Measurements from ENCODE around the gene S100A14.
"Not testable (repeated sequence)": the region's sequence is repeated elsewhere in the genome, so short reads cannot be mapped to it uniquely, and the experiment has no call there.

The S100A14 gene

DNA sequence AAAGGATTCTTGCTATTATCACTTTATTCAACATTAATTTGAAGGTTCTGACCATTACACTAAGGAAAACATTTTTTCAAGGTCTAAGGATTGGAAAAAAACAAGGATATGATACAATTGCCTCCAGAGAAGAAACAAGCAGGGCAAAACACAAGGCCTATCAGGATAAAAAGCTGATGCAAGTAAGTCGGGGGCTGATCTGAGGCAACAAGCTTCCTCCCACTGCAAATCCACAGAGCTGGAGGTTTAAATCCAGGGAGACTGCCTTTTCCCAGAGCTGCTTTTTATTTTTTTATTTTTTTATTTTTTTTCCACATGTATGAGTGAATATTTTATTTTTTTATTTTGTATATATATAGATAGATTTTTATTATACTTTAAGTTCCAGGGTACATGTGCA is 31.1 kb downstream of the S100A14 start:
- no peak for DNase-seq

DNA sequence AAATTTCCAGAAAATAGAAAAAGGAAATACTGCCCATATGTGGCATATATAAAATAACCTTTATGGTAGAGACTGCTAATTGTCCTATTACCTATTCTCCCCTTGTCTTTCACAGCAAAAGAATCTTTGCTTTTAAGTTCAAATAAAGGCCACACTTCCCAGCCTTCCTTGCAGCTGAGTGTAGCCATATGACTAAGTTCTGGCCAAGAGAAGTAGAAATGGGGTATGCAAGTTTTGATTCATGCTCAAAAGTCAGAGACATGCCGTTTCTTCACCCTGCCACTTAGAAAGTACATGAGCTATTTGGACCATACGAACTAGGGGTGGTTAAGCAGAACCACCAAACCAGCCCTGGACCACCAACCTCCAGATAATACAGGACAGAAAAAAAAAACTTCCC is 32.1 kb downstream of the S100A14 start:
- peak; percentile 22 for DNase-seq

DNA sequence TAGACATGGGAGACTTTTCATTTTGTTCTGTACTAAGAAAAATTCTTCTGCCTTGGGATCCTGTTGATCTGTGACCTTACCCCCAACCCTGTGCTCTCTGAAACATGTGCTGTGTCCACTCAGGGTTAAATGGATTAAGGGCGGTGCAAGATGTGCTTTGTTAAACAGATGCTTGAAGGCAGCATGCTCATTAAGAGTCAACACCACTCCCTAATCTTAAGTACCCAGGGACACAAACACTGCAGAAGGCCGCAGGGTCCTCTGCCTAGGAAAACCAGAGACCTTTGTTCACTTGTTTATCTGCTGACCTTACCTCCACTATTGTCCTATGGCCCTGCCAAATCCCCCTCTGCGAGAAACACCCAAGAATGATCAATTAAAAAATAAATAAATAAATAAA is 32.6 kb downstream of the S100A14 start:
- not testable (repeated sequence) for DNase-seq

DNA sequence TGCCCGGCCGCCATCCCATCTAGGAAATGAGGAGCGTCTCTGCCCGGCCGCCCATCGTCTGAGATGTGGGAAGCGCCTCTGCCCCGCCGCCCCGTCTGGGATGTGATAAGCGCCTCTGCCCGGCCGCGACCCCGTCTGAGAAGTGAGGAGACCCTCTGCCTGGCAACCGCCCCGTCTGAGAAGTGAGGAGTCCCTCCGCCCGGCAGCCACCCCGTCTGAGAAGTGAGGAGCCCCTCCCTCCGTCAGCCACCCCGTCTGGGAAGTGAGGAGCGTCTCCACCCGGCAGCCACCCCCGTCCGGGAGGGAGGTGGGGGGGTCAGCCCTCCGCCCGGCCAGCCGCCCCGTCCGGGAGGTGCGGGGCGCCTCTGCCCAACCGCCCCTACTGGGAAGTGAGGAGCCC is 33.3 kb downstream of the S100A14 start:
- DNase-seq: not testable (repeated sequence)

DNA sequence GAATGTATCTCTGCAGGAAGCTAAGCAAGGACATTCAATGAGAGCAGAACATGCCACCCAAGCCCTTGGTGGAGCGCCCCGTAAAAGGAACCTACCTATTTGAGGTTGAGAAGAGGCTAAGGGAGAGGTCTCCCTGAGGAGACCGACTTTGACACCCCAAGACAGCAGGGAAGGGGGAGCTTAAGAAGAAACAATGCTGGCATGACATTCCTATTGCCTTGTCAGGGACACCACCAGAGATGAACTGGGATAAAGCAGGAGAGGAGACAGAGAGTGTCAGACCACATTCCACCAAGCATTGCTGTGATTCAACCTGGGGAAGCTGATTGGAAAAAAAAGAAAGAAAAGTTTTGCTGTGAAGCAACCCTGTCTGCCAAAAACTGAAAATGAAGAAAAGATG is 37.2 kb downstream of the S100A14 start:
- DNase-seq: peak; percentile 39

DNA sequence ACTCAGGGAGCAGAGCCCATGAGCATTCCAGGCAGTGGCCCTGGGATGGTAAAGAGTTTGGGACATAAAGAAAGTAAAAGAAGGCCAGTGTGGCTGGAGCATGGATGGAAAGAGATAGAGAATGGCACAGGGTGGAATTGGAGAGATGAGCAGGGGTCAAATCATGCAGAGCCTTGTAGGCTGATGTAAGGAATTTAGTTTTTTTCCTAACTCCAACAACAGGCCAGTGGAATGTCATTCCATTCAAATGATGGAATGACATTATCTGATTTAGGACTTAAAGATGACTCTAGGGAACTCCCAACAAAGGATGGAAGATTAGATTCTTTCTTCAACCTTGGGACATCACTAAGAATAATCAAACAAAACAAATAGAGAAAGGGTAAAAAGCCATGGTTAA is 37.6 kb downstream of the S100A14 start:
- peak; percentile 75 for DNase-seq

DNA sequence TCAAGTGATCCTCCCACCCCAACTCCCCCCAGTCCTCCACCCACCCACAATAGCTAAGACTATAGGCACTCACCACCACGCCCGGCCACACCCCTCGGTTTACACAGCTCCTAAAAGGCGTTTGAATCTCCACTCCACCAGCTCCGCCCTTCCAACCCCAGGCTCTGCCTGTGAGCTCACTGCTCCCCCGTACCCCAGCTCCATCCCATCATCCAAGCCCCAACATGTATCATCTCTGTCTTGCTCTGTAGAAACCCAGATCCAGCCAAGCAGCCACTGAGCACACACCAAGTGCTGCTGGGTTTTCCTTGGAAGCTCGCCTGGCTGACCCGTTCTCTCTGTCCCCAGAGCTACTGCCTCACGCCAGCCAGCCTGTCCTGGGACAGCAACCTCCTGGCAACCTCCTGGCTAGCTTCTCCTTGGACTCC is 38.5 kb downstream of the S100A14 start:
- DNase-seq: no peak

DNA sequence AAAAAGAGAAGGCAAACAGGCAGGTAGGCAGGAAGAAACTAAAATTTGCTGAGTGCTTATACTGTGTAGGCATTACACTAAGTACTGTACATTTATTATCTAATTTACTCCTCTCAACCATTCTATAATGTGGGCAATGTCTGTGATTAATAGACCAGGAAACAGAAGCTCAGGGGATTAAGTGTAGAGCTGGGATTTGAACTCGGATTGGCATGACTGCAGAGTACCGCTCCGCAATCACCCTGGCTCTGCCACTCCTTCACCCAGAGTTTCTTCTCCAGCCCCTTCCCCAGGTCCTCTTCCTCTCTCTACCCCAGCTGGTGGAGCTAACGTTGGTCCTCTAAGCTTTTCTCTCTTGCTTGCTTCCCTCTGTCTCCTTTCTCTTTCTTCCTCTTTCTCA is 39.0 kb downstream of the S100A14 start:
- DNase-seq: no peak

DNA sequence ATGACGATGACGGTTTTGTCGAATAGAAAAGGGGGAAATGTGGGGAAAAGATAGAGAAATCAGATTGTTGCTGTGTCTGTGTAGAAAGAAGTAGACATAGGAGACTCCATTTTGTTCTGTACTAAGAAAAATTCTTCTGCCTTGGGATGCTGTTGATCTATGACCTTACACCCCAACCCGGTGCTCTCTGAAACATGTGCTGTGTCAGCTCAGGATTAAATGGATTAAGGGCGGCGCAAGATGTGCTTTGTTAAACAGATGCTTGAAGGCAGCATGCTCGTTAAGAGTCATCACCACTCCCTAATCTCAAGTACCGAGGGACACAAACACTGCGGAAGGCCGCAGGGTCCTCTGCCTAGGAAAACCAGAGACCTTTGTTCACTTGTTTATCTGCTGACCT is 40.6 kb downstream of the S100A14 start:
- not testable (repeated sequence) for DNase-seq

DNA sequence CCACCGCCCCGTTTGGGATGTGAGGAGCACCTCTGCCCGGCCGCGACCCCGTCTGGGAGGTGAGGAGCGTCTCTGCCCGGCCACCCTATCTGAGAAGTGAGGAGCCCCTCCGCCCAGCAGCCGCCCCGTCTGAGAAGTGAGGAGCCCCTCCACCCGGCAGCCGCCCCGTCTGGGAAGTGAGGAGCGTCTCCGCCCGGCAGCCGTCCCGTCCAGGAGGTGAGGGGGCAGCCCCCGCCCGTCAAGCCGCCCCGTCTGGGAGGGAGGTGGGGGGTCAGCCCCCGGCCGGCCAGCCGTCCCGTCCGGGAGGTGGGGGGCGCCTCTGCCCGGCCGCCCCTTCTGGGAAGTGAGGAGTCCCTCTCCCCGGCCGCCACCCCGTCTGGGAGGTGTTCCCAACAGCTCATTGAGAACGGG is 41.0 kb downstream of the S100A14 start:
- not testable (repeated sequence) for DNase-seq

DNA sequence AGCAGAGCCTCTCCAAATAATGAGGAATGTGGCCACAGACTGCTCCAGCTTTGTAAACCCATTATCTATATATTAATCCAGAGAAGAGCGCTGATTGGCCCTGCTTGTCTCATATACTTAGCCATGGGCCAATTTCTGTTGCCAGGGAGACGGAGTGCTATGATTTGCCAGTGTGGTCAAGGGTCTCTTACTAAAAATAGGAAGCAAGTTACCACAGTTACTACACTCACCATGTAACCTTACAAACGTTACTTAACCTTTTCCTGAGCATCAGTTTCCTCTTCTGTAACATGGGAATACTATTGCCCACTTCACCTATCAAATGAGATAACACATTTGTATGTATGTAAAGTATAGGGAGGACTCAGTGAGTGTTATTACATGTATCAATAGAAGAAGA is 42.8 kb downstream of the S100A14 start:
- no peak for DNase-seq

DNA sequence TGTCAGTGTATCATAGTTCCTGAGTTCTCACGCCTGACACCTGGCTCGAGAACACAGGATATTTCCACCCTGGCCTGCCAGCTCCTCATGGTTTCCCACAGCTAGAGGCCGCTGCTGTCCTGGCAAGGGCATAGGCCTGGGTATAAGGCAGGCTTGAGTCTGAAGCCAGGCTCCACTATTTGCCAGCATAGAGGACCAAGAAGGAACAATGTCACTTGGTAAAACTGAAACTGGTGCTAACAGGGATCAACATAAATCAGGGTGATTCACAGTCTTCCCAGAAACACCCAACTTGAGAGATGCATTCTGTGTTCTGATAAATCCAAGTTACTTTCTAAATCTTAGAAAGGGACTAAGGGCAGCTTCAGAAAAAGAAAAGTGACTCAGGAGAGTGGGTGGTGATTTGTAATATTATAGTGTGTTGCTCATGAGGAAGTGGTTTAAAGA is 43.5 kb downstream of the S100A14 start:
- DNase-seq: peak; percentile 80

DNA sequence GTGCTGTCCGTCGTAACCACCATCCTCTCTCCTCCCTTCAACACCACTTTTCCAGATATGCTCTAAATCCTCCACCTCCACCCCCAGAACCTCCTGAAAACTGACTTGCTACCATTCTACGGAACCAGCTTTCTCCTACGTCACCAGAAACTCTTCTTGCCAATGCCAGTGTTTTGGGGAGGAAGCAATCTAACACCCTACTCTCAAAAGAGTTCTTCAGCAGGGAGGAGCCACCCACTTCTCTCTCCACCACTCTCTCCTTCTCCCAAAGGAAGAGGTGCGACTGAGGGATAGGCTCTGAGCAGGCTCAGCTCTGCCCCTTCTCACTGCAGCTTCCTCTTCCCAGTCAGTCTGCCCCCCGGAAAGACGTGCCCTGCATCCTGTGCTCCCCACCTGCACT is 44.4 kb downstream of the S100A14 start:
- DNase-seq: no peak

DNA sequence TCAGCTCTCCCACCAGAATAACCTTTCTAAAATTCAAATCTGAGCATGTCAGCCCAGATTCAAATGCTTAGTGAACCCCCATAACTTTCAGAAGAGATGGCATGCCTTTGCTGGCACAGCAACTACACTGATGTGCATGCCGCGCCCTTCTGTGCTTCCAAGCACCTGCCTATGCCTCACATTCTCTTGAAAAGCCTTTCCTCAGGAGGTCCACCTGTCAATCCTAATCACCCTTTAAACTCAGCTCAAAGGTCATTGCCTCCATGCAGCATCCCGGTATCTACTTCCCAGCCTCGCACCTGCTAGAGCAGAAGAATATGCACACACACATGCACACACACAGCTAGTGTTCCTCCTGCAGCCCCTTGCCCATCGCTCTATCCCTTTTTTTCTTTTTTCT is 45.3 kb downstream of the S100A14 start:
- DNase-seq: no peak

DNA sequence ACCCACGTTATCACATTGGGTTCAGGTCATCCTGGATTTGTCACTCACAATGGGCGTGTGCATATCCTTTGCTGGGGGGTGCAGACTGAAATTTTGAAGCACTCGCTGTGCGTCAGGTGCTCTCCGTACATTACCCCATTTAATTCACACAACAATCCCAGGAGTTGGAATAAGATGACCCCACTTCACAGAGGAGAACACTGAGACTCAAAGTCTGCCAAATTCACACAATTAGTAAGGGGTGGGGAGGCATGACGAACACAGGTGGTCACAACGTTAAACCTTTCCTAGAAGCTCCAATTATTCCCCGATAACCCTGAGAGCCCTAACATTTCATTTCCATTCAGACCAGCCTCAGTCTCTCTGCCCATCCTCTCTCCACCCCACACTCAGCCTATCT is 46.7 kb downstream of the S100A14 start:
- no peak for DNase-seq

DNA sequence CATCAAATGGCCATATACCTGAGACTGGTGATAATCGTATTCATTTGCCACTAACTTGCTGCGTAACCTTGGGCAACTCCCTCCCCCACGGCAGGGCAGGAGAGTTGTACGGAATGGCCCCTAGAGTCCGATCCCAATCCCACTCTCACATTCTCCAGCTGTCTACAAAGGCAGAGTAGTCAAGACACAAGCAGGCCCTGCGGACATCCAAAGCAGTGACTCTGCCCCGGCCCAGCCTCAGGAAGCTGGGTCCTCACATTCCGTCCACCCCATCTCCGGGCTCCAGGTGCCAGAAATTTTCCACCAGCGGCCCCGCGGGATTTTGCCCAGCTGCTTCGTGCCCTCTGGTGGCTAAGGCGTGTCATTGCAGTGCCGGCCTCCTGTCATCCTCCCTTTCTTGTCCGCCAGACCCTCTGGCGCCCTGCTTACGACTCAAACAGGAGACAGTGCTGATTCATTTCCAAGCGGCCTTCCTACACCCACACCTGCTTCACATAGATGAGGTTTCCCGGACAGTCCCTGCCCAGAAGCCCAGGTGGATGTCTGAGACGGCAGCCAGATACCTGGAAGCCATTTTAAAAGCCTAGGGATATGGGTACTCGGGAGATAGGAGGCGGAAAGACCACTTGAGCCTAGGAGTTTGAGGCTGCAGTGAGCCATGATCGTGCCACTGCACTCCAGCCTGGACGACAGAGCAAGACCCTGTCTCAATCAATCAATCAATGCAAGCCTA is 47.6 kb downstream of the S100A14 start:
- peak; percentile 87 for DNase-seq

DNA sequence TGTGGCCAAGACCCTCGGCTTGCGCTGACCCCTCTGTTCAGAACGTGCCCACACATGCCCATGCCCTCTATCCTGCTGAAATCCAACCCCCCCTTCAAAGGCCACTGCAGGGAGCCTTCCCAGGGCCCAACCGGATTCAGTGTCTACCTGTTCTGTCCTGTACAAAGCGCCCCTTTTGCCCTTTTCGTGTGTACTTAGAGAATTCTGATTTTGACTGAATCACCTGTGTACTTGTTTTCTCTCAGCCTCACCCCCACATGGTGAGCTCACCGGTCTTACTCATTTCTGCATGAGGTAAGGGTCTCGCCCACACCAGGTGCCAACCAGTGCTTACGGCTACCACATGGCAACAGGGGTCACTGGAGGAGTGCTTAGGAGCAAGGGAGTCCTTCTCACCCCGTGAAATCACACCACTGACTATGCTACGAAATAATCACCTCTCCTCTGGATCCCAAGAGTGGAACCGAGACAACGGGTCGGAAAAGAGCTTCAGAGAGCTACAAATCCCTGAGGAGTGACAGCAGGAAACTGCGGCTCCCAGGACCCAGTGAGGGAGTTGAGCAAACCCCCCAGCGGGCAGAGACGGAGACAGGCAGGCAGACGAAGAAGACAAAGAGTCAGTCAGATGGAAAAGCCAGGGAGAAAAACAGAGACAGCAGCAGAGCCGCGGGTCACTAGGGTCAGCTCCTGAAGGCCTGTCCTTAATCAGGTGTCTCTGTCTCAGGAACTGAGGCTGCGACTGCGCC is 48.3 kb downstream of the S100A14 start:
- DNase-seq: peak; percentile 33

DNA sequence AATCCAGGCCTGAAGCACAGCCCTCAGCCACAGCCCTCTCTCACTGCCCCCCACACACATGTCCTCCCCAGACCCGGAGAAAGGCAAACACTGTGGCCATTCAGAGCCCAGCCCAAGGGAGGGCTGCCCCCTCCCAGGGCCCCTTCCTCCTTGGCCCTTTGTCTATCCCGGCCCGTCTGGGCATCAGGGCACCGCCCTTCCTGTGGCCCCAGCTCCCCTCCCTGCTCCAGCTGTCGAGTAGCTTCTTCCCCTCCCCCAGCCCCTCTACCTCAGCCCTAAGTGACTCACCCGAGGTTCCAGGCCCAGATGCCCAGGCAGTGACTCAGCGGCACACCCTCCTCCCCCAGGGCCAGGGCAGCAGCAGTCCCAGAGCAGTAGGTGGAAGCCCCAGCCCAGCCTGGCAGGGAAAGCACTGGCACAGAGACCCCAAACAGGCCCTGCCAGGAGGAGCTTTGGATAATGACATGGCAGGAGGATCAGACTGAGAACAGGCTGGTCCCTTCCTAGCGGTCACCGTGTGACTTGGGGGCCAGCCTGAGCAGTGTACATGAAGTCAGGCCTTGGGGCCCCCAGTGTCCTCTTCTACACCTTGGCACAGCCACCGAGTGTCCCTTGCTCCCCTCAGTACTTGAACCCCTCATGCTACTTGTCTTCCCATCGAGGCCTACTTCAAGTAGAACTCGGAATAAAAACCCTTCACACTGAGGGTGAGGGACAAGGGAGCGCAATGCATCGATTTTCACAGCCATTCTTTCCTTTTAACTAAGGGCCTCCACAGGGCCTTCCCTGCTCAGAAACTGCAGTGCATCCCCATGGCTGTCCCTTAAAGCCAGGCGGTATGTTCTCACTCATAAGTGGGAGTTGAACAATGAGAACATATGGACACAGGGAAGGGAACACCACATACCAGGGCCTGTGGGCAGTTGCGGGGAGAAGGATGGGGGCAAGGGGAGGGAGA is 49.4 kb downstream of the S100A14 start:
- DNase-seq: peak; percentile 99

DNA sequence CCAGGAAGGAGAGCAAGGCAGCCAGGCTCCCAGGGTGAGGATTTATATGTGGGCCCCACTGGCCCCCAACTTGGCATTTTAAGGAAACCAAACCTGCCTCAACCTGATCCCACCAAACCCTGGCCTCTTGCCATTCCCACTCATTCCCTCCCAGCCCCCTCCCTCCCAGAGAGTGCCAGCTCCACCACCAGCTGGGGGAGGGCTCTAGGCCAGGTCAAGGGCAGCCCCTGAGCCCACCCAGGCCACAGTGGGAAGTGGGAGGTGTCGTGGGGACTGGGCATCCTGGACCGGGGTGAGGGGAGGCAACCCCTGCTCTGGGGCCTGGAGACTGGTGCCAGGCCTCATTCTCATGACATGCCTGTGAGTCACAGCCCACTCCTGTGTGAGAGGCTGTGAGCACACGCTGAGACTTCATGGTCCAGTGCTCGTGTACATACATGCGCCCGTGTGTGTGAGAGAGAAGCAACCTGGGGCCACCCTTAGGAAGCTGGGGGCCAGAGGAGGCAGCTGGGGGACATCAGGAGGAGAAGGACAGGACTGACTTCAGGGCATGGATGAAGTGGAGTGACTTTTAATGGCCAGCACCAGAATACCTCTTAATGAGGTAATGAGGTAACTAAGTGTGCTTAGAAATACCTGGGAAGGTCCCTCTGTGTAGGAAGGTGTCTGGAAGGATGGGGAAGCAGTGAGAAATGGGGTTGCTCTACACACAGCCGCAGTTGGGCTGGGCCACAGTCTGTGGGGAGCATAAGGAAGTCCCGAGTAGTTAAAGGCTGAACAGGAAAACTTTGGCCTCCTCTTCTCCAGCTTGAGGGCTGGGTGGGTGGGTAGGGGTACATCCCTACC is 50.4 kb downstream of the S100A14 start, which contains the start of gene S100A2:
S100A2 (minus strand) TSS at position 316 of the 846 bp plus-strand sequence. CDS start 1,967 bp downstream, outside the sequence.
- DNase-seq: peak; percentile 94
